ENCODE measurements around the gene PTPRZ1.

DNA sequence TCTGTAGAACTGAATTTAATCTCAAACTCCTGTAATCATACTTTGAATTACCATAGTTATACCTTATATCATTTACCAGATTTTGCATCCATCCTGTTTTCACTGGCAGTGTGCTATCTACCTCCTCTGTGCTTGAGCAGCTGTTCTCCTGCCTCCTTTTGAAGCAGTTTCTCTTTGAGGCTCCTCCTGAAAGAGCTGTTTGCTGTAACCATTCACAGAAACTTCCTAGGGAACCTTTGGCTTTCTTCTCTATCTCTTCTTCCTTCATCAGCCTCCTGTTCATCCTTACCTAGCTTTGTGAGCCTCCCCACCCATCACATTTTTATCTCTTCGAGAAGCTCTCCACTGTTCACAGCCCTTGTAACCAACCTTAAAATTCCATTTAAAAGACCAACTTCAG, 162.9 kb downstream of the PTPRZ1 start:
- TF ChIP-seq, protein P1, sequence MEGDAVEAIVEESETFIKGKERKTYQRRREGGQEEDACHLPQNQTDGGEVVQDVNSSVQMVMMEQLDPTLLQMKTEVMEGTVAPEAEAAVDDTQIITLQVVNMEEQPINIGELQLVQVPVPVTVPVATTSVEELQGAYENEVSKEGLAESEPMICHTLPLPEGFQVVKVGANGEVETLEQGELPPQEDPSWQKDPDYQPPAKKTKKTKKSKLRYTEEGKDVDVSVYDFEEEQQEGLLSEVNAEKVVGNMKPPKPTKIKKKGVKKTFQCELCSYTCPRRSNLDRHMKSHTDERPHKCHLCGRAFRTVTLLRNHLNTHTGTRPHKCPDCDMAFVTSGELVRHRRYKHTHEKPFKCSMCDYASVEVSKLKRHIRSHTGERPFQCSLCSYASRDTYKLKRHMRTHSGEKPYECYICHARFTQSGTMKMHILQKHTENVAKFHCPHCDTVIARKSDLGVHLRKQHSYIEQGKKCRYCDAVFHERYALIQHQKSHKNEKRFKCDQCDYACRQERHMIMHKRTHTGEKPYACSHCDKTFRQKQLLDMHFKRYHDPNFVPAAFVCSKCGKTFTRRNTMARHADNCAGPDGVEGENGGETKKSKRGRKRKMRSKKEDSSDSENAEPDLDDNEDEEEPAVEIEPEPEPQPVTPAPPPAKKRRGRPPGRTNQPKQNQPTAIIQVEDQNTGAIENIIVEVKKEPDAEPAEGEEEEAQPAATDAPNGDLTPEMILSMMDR (IDR thresholded peaks at IDR 0.05), result no peak
- TF ChIP-seq POLR2A (IDR thresholded peaks at IDR 0.05), result no peak

Data from testis (tissue), 2 donors.